Fibroblast of lung (primary cell): ENCODE results near the gene TANC1.

Experiments used
- CTCF ChIP-seq, 2 donors: IDR thresholded peaks in 1 of 2; conservative IDR thresholded peaks in 1 of 2; 1 replicate in 1 of 2; 2 replicates in 1 of 2; pipeline ENCODE4 v1.5.1; 2011 to 2012; ENCODE audit warnings: low read length in 2 of 2, control low read depth in 1 of 2, inconsistent platforms in 1 of 2, low read depth in 1 of 2, mild to moderate bottlenecking in 1 of 2
- EZH2 ChIP-seq: IDR thresholded peaks from 2 replicates; pipeline ENCODE4 v1.5.1; 2012; ENCODE audit warnings: low read length, control low read depth, mild to moderate bottlenecking; ENCODE audit errors: missing control alignments

GRCh38 chr2:159072795-159073194 lies 104.4 kb downstream of the TANC1 start:
- TF ChIP-seq CTCF (conservative IDR thresholded peaks at IDR 0.05 in 1 of 2, IDR thresholded peaks at IDR 0.05 in 1 of 2; ENCODE audit: low read depth in 1 of 2, low read length in 2 of 2) (no peak), EZH2 (no peak)
